PC-9 (cell line): Measurements from ENCODE around the gene UNC13D. TPM values are rescaled to one million over a fixed set of nuclear protein-coding genes. Genes with fewer than 3 reads are reported as not detected.
"Not testable (repeated sequence)": the region's sequence is repeated elsewhere in the genome, so short reads cannot be mapped to it uniquely, and the experiment has no call there.

ENCODE experiments used
- BruUV-seq: library from RNA; stranded (reverse); fragments of 400-500 nt; replicated peaks from 2 replicates; lab custom pipeline; 2021; lab: Mats Ljungman, UMichigan
- CTCF ChIA-PET: fragments of 300-600 bp; sonication (Branson Sonifier 250); formaldehyde crosslinking; loops from one replicate; lab custom pipeline; 2022; ENCODE audit warnings: antibody characterized with exemption; lab: Charles Lee
- POLR2A ChIA-PET: fragments of 300-600 bp; sonication (Branson Sonifier 250); formaldehyde crosslinking; loops from one replicate; lab custom pipeline; 2022; ENCODE audit warnings: antibody characterized with exemption; ENCODE audit not compliant: unreplicated experiment; lab: Charles Lee
- DNase-seq, 2 experiments: peaks; one replicate each; pipeline versions ENCODE4 v3.0.0 to v3.0.0-alpha.2; 2015 to 2022; ENCODE audit warnings: mixed read lengths in 1 of 2
- H2AFZ ChIP-seq: fragments of 200-600 bp; sonication (generic); 2 replicates; pipeline ENCODE4 v1.8.1; 2017; ENCODE audit warnings: antibody characterized with exemption
- H3F3A ChIP-seq: fragments of 200-600 bp; sonication (generic); 2 replicates; pipeline ENCODE4 v1.8.1; 2017; ENCODE audit warnings: antibody characterized with exemption, mild to moderate bottlenecking, low read depth; ENCODE audit not compliant: insufficient read depth
- H3K27ac ChIP-seq: fragments of 200-600 bp; sonication (generic); 2 replicates; pipeline ENCODE4 v1.6.1; 2016; ENCODE audit warnings: mixed run types
- H3K27me3 ChIP-seq: fragments of 200-600 bp; sonication (generic); 2 replicates; pipeline ENCODE4 v1.6.1; 2016; ENCODE audit warnings: low read depth, mixed run types; ENCODE audit not compliant: insufficient read depth
- H3K36me3 ChIP-seq: fragments of 200-600 bp; sonication (generic); 2 replicates; pipeline ENCODE4 v1.6.1; 2016; ENCODE audit warnings: low read depth, mixed run types
- H3K4me1 ChIP-seq: fragments of 200-600 bp; sonication (generic); replicated peaks from 2 replicates; pipeline ENCODE4 v1.6.1; 2016; ENCODE audit warnings: mixed run types; ENCODE audit not compliant: insufficient read depth
- H3K4me2 ChIP-seq: fragments of 200-600 bp; sonication (generic); 2 replicates; pipeline ENCODE4 v1.6.1; 2017; ENCODE audit warnings: mixed run types
- H3K4me3 ChIP-seq: fragments of 200-600 bp; sonication (generic); 2 replicates; pipeline ENCODE4 v1.6.1; 2016; ENCODE audit warnings: mixed run types
- H3K79me2 ChIP-seq: fragments of 200-600 bp; sonication (generic); 2 replicates; pipeline ENCODE4 v1.6.1; 2017; ENCODE audit warnings: low read depth, mixed run types
- H3K9me2 ChIP-seq: fragments of 200-600 bp; sonication (generic); 2 replicates; pipeline ENCODE4 v1.8.1; 2017; ENCODE audit warnings: mild to moderate bottlenecking; ENCODE audit not compliant: insufficient read depth
- H3K9me3 ChIP-seq: fragments of 200-600 bp; sonication (generic); 2 replicates; pipeline ENCODE4 v1.8.1; 2016; ENCODE audit warnings: low read depth; ENCODE audit not compliant: insufficient read depth
- H4K20me1 ChIP-seq: fragments of 200-600 bp; sonication (generic); 2 replicates; pipeline ENCODE4 v1.8.1; 2017; ENCODE audit not compliant: insufficient read depth
- EZH2 ChIP-seq: fragments of 200-600 bp; sonication (generic); IDR thresholded peaks from 2 replicates; pipeline ENCODE4 v1.8.0; 2017; ENCODE audit warnings: antibody characterized with exemption, low read depth
- intact Hi-C: fragments of 100-400 bp; cut with micrococcal nuclease; formaldehyde crosslinking; loops from one replicate; pipeline ENCODE4 v1.10.0; 2022; ENCODE audit not compliant: unreplicated experiment
- total RNA-seq: library from RNA; stranded (reverse); gene quantifications from 2 replicates; pipeline ENCODE4 v1.2.3, GENCODE V29; 2021
- TF ChIP-seq, protein P1 (sequence below): fragments of 200-600 bp; sonication (generic); conservative IDR thresholded peaks from 2 replicates; pipeline ENCODE4 v1.6.1; 2017; ENCODE audit warnings: mixed run types, antibody characterized with exemption, mild to moderate bottlenecking, moderate library complexity

Gene UNC13D
- total RNA-seq, 1 experiment from 2014 or later = 94.4 TPM

DNA sequence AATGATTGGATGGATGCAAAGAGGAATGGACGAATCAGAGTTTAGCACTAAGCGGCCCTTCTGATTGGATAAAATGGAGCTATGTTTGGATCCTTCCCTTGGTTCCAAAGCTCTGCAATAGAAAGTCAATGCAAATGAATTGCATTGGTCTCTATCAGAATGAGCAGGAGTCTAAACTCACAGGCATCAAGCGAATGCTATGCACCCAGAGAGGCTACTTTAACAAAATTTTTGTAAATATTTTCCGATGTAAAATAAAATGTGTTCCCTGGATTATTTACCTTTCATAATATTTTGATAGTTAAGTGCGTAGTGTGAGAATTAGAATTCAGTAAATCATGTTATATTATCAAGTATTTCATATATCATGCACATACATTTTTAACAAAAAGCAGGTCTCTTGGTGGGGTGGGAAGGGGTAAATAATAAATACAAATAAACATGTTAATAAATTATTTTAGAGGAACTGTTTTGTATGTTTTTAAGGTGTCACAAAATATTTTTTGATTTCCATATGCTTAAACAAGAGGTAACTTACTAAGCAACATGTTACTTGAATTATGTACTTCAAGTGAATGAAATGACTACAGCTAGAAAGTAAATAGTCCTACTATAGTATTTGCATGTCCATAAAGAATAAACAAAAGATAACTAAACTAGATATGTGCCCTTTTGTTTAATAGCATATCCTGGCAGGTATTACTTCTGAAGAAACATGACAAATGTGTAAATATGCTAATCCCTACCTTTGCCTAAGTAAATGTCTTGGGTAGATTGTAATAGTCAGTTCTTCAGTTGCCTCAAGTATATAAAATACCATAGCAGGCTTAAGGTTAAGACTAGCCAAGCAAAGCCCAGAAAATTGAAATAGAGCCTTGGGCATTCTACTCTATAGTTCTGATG is 64.0 kb downstream of the UNC13D start:
- CTCF ChIA-PET = interaction anchor here (0.6 to 1.0 kb wide), 4 partner anchors 75 to 1277 kb away, joined by 3 to 5 read pairs (median 4); partner anchors contain the start of gene WBP2
- H3K79me2 ChIP-seq = peaks cover 34% of the 10 kb centered on the region
- TF ChIP-seq, protein P1, sequence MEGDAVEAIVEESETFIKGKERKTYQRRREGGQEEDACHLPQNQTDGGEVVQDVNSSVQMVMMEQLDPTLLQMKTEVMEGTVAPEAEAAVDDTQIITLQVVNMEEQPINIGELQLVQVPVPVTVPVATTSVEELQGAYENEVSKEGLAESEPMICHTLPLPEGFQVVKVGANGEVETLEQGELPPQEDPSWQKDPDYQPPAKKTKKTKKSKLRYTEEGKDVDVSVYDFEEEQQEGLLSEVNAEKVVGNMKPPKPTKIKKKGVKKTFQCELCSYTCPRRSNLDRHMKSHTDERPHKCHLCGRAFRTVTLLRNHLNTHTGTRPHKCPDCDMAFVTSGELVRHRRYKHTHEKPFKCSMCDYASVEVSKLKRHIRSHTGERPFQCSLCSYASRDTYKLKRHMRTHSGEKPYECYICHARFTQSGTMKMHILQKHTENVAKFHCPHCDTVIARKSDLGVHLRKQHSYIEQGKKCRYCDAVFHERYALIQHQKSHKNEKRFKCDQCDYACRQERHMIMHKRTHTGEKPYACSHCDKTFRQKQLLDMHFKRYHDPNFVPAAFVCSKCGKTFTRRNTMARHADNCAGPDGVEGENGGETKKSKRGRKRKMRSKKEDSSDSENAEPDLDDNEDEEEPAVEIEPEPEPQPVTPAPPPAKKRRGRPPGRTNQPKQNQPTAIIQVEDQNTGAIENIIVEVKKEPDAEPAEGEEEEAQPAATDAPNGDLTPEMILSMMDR = no peak
- no peak for TF ChIP-seq EZH2
- no peaks in the 10 kb centered on the region for H3K27me3 ChIP-seq
- peaks cover 26% of the 10 kb centered on the region for H3K36me3 ChIP-seq
- H3K4me1 ChIP-seq = peaks cover 62% of the 10 kb centered on the region
- no peaks in the 10 kb centered on the region for H3K9me3 ChIP-seq
- H4K20me1 ChIP-seq = peaks cover 35% of the 10 kb centered on the region
- peak overlapping the region; percentile 70; the same call in 1 of the 2 replicates for H3K27ac ChIP-seq
- peak overlapping the region; percentile 34; the same call in 1 of the 2 replicates for H3K4me3 ChIP-seq
- intact Hi-C loops = loop anchor here (1.0 to 10.0 kb wide), 6 partner anchors 37 to 495 kb away; partner anchors contain the start of genes CDK3 and WBP2
- H3F3A ChIP-seq = peaks cover 61% of the 10 kb centered on the region
- no peaks in the 10 kb centered on the region for H3K9me2 ChIP-seq
- H3K4me2 ChIP-seq = peak overlapping the region; percentile 67
- no peak overlapping the region for H2AFZ ChIP-seq
- no peak for DNase-seq
- POLR2A ChIA-PET = interaction anchor here (0.5 to 1.0 kb wide), 43 partner anchors 15 to 1900 kb away, joined by 3 to 31 read pairs (median 4); partner anchors contain the start of genes ACOX1, GALK1, SPHK1 and TEN1
- BruUV-seq = no TSS peak

DNA sequence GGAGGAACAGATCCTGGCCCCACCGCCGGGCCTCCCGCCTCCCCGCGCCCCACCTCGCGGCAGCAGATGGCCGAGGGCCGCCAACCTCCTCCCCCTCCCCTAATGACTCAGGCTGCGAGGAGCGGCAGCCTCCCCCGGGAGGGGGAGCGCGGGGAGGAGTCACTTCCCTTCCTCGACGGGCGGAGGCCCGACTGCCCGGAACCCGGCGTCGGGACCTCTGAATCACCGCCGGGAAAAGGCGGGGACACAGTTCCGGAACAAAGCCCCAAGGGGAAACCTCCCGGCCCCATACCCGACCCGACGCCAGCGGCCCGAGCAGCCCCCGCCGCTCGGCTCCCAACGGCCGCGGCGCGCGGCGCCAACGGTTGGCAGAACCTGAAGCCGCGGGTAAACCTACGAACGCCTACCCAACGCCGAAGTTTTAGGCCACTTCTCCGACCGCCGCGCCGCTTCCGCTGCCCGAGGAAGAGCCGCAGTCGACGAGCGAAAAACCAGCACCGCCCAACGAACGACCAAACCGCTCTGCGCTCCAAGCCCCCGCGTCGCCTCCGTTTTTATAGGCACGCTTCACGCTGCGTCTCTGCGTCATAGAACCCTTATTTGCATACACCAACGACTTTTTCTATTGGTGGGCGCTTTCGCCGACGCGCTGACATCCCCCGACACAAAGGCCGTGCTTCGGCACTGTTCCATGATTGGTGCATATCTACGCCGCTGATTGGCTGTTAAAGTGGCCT is 64.8 kb downstream of the UNC13D start:
- Histone ChIP-seq H3K27ac (peak overlapping the region; percentile 93), H3K4me1 (peaks cover 70% of the 10 kb centered on the region), H3K4me2 (peak overlapping the region; percentile 96), H3K9me2 (no peaks in the 10 kb centered on the region), H3K27me3 (no peaks in the 10 kb centered on the region), H3F3A (peaks cover 69% of the 10 kb centered on the region), H4K20me1 (peaks cover 36% of the 10 kb centered on the region), H3K9me3 (no peaks in the 10 kb centered on the region), H2AFZ (no peak overlapping the region), H3K36me3 (peaks cover 26% of the 10 kb centered on the region), H3K4me3 (peak overlapping the region; percentile 90), H3K79me2 (peaks cover 32% of the 10 kb centered on the region)
- DNase-seq = peak; percentile 94 to 99
- TF ChIP-seq EZH2 = no peak
- TF ChIP-seq, protein P1 = no peak
- POLR2A ChIA-PET = interaction anchor here (0.6 to 1.0 kb wide), 36 partner anchors 14 to 906 kb away, joined by 3 to 31 read pairs (median 5); partner anchors contain the start of genes ACOX1, GALK1, SPHK1 and TEN1
- CTCF ChIA-PET = interaction anchor here (0.6 to 1.0 kb wide), 2 partner anchors 76 to 98 kb away, joined by 3 to 4 read pairs; partner anchors contain the start of gene WBP2
- intact Hi-C loops = loop anchor here (1.0 to 10.0 kb wide), 6 partner anchors 38 to 495 kb away; partner anchors contain the start of genes CDK3 and WBP2
- BruUV-seq = TSS peak; percentile 83

DNA sequence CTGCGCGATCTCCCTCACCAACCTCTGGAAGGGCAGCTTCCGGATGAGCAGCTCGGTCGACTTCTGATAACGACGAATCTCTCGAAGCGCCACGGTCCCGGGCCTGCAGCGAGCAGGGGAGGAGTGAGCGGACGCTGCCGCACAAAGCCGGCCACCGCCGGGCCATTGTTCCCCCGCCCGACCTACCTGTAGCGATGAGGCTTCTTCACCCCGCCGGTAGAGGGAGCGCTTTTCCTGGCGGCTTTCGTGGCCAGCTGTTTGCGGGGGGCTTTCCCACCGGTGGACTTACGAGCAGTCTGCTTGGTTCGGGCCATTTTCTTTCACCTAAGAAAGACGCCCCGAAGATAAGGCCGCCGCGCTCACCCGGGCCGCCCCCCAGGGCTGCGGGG is 65.3 kb downstream of the UNC13D start:
- Histone ChIP-seq H3K4me3 (peak overlapping the region; percentile 90), H3K27ac (peak overlapping the region; percentile 93), H3K9me2 (no peaks in the 10 kb centered on the region), H3F3A (peaks cover 68% of the 10 kb centered on the region), H2AFZ (no peak overlapping the region), H3K27me3 (no peaks in the 10 kb centered on the region), H3K4me2 (peak overlapping the region; percentile 96), H3K36me3 (peaks cover 26% of the 10 kb centered on the region), H4K20me1 (peaks cover 36% of the 10 kb centered on the region), H3K4me1 (peaks cover 66% of the 10 kb centered on the region), H3K9me3 (no peaks in the 10 kb centered on the region), H3K79me2 (peaks cover 32% of the 10 kb centered on the region)
- intact Hi-C loops = loop anchor here (1.0 to 10.0 kb wide), 6 partner anchors 38 to 496 kb away; partner anchors contain the start of genes CDK3 and WBP2
- DNase-seq = no peak
- TF ChIP-seq EZH2 = no peak
- TF ChIP-seq, protein P1 = peak; percentile 69
- no TSS peak for BruUV-seq
- ChIA-PET CTCF (no interaction called here), POLR2A (interaction anchor here (0.6 kb wide), 1 partner anchor 99 kb away, joined by 8 read pairs; the partner anchor contains the start of gene TRIM47)

DNA sequence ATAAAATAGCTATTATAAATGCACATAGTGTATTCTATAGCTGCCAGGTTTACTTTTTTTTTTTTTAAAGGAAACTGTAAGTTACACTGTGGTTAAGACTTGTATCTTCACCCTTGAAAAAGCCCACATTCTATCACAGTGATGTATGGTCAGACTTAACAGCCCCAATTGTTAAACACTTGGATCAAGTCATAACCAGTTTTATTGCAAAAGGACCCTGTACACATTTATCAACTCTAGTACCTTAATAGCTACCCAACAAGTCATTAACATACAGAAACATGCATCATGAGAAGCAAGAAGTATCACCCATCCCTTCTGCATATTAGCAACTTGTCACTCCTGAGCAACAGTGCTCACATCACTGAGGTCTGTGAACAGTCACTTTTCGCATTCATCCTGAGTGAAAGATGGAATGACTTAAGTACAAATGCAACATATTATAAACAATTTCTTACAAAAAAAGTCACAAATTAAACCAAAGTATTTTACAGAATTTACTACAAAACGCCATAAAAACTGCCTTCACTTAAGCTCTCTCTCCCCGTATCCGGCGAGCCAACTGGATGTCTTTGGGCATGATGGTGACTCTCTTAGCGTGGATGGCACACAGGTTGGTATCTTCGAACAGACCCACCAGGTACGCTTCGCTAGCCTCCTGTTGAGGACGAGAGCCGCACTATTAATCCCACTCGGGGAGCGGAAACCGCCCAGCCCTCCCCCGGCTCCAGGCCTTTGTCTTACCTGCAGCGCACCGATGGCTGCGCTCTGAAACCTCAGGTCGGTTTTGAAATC is 65.9 kb downstream of the UNC13D start:
- Histone ChIP-seq H3F3A (peaks cover 63% of the 10 kb centered on the region), H3K4me2 (peak overlapping the region; percentile 96), H4K20me1 (peaks cover 36% of the 10 kb centered on the region), H3K4me1 (peaks cover 60% of the 10 kb centered on the region), H3K4me3 (peak overlapping the region; percentile 90), H3K79me2 (peaks cover 32% of the 10 kb centered on the region), H3K36me3 (peaks cover 26% of the 10 kb centered on the region), H3K27ac (peak overlapping the region; percentile 93)
- H3K9me3 ChIP-seq, H2AFZ ChIP-seq, DNase-seq, BruUV-seq, CTCF ChIA-PET, H3K27me3 ChIP-seq, H3K9me2 ChIP-seq: not testable (repeated sequence)
- POLR2A ChIA-PET = interaction anchor here (0.6 kb wide), 1 partner anchor 100 kb away, joined by 8 read pairs; the partner anchor contains the start of gene TRIM47
- intact Hi-C loops = loop anchor here (2.0 to 10.0 kb wide), 4 partner anchors 39 to 497 kb away; partner anchors contain the start of genes CDK3 and WBP2
